GM18861 (cell line): ENCODE data around the gene OR5B2.
"Not testable (repeated sequence)": the region's sequence is repeated elsewhere in the genome, so short reads cannot be mapped to it uniquely, and the experiment has no call there.

Source experiments
- ATAC-seq: cut with Tn5 transposase; IDR thresholded peaks from one replicate; pipeline ENCODE4 v1.9.1; 2021; ENCODE audit not compliant: unreplicated experiment

Gene OR5B2

GRCh38 chr11:58428021-58428420 is at the start of gene OR5B2:
TSS of gene OR5B2 (minus strand) at chr11:58428121. CDS start at chr11:58423261, 4,860 bp downstream.
- no peak for ATAC-seq

- no peak for ATAC-seq
Measured at GRCh38 chr11:58471892-58472291, 44.0 kb upstream of the OR5B2 start.

- ATAC-seq = no peak
Measured at GRCh38 chr11:58466293-58466692, 38.4 kb upstream of the OR5B2 start.

GRCh38 chr11:58465690-58466089 is 37.8 kb upstream of the OR5B2 start:
- ATAC-seq = no peak

GRCh38 chr11:58451585-58451984 is 23.7 kb upstream of the OR5B2 start:
- no peak for ATAC-seq

GRCh38 chr11:58446294-58446693 is 18.4 kb upstream of the OR5B2 start:
- no peak for ATAC-seq

GRCh38 chr11:58444300-58444699 is 16.4 kb upstream of the OR5B2 start:
- no peak for ATAC-seq

GRCh38 chr11:58442136-58442535 is 14.2 kb upstream of the OR5B2 start, which contains the start of gene OR5B12:
TSS of gene OR5B12 (minus strand) at chr11:58442236. CDS start at chr11:58440151, 2,085 bp downstream.
- ATAC-seq = no peak

GRCh38 chr11:58438486-58438885 is 10.6 kb upstream of the OR5B2 start:
- ATAC-seq = no peak

GRCh38 chr11:58434217-58434616 is 6.3 kb upstream of the OR5B2 start:
- ATAC-seq = no peak

- peak; percentile 93 for ATAC-seq
Measured at GRCh38 chr11:58433638-58434203, 5.8 kb upstream of the OR5B2 start.

- ATAC-seq = no peak
Measured at GRCh38 chr11:58429273-58429672, 1.4 kb upstream of the OR5B2 start.

- no peak for ATAC-seq
Measured at GRCh38 chr11:58406774-58407173, 21.1 kb downstream of the OR5B2 start, which contains the start of gene OR5B3. TSS of gene OR5B3 (minus strand) at chr11:58406874. CDS start at chr11:58403409, 3,465 bp downstream.

- not testable (repeated sequence) for ATAC-seq
Measured at GRCh38 chr11:58399622-58400021, 28.3 kb downstream of the OR5B2 start.

GRCh38 chr11:58395581-58395980 is 32.3 kb downstream of the OR5B2 start:
- no peak for ATAC-seq

GRCh38 chr11:58394195-58394594 is 33.7 kb downstream of the OR5B2 start:
- ATAC-seq = no peak

- ATAC-seq = no peak
Measured at GRCh38 chr11:58392746-58393145, 35.2 kb downstream of the OR5B2 start.

- ATAC-seq = no peak
Measured at GRCh38 chr11:58391879-58392278, 36.0 kb downstream of the OR5B2 start.

- no peak for ATAC-seq
Measured at GRCh38 chr11:58390551-58391063, 37.3 kb downstream of the OR5B2 start.
